WTC11 (cell line): Measurements from ENCODE around the gene CYP11A1. TPM values are rescaled to one million over a fixed set of nuclear protein-coding genes. Genes with fewer than 3 reads are reported as not detected.

Experiments used
- ATAC-seq: fragments of 200-7000 bp; cut with Tn5 transposase; 2 replicates; pipeline ENCODE4 v1.10.0; 2021; ENCODE audit warnings: mild to moderate bottlenecking, moderate library complexity
- CTCF ChIA-PET: fragments of 300-600 bp; sonication (Branson Sonifier 250); formaldehyde crosslinking; loops from one replicate; lab custom pipeline; 2021; ENCODE audit warnings: antibody characterized with exemption; lab: Charles Lee
- POLR2A ChIA-PET: fragments of 350-600 bp; sonication (Branson Sonifier 250); formaldehyde crosslinking; loops from one replicate; lab custom pipeline; 2021; ENCODE audit warnings: antibody characterized with exemption; lab: Charles Lee
- DNase-seq: peaks from one replicate; pipeline ENCODE4 v3.0.0; 2021; ENCODE audit warnings: low spot score
- H3K27ac Mint-ChIP-seq: 2 replicates; pipeline ENCODE4 v1.8.0; 2021; ENCODE audit warnings: mixed read lengths
- H3K27me3 Mint-ChIP-seq: 2 replicates; pipeline ENCODE4 v1.8.0; 2021; ENCODE audit warnings: low read depth, mild to moderate bottlenecking, moderate library complexity, mixed read lengths
- H3K36me3 Mint-ChIP-seq: 2 replicates; pipeline ENCODE4 v1.8.0; 2021; ENCODE audit warnings: mixed read lengths
- H3K4me1 Mint-ChIP-seq: 2 replicates; pipeline ENCODE4 v1.8.0; 2022; ENCODE audit warnings: mixed read lengths
- H3K4me3 Mint-ChIP-seq: 2 replicates; pipeline ENCODE4 v1.8.0; 2021; ENCODE audit warnings: mild to moderate bottlenecking, moderate library complexity, mixed read lengths
- H3K9me3 Mint-ChIP-seq: 2 replicates; pipeline ENCODE4 v1.8.0; 2021; ENCODE audit warnings: mixed read lengths
- CBFB ChIP-seq: sonication (generic); formaldehyde crosslinking; IDR thresholded peaks from 2 replicates; pipeline ENCODE4 v1.8.1; 2022; ENCODE audit warnings: mild to moderate bottlenecking, low read depth, missing genetic modification reagents
- CREB1 ChIP-seq: sonication (generic); formaldehyde crosslinking; IDR thresholded peaks from 2 replicates; pipeline ENCODE4 v1.8.0; 2023; ENCODE audit warnings: mild to moderate bottlenecking, missing genetic modification reagents
- CREM ChIP-seq: sonication (generic); formaldehyde crosslinking; IDR thresholded peaks from 2 replicates; pipeline ENCODE4 v1.8.1; 2022; ENCODE audit warnings: mild to moderate bottlenecking, missing genetic modification reagents, moderate library complexity
- ELF4 ChIP-seq: sonication (generic); formaldehyde crosslinking; IDR thresholded peaks from 2 replicates; pipeline ENCODE4 v1.8.1; 2022; ENCODE audit warnings: low read depth, mild to moderate bottlenecking, moderate library complexity, missing genetic modification reagents
- FOXJ3 ChIP-seq: sonication (generic); formaldehyde crosslinking; IDR thresholded peaks from 2 replicates; pipeline ENCODE4 v1.9.0; 2021; ENCODE audit warnings: missing genetic modification reagents, mild to moderate bottlenecking, borderline replicate concordance
- GRHL2 ChIP-seq: fragments of 250-450 bp; sonication (Bioruptor Pico); IDR thresholded peaks from 2 replicates; pipeline ENCODE4 v1.8.0; 2022; ENCODE audit warnings: mild to moderate bottlenecking, moderate library complexity; ENCODE audit not compliant: insufficient replicate concordance, severe bottlenecking
- KAT7 ChIP-seq: sonication (generic); formaldehyde crosslinking; IDR thresholded peaks from 2 replicates; pipeline ENCODE4 v1.8.1; 2023; ENCODE audit warnings: missing genetic modification reagents, mild to moderate bottlenecking, borderline replicate concordance
- NR1H2 ChIP-seq: sonication (generic); formaldehyde crosslinking; IDR thresholded peaks from 2 replicates; pipeline ENCODE4 v1.9.0; 2021; ENCODE audit warnings: mild to moderate bottlenecking, moderate library complexity, missing genetic modification reagents
- NR3C1 ChIP-seq: sonication (generic); formaldehyde crosslinking; conservative IDR thresholded peaks from 2 replicates; pipeline ENCODE4 v1.8.1; 2023; ENCODE audit warnings: low read depth, mild to moderate bottlenecking, missing genetic modification reagents
- PRRX2 ChIP-seq: fragments of 250-450 bp; sonication (Bioruptor Pico); IDR thresholded peaks from 2 replicates; pipeline ENCODE4 v1.8.0; 2021; ENCODE audit warnings: mild to moderate bottlenecking
- RELA ChIP-seq: sonication (generic); formaldehyde crosslinking; IDR thresholded peaks from 2 replicates; pipeline ENCODE4 v1.8.1; 2022; ENCODE audit warnings: missing genetic modification reagents, mild to moderate bottlenecking, borderline replicate concordance
- SOX15 ChIP-seq: fragments of 250-450 bp; sonication (Bioruptor Pico); IDR thresholded peaks from 2 replicates; pipeline ENCODE4 v1.9.0; 2021; ENCODE audit warnings: mild to moderate bottlenecking
- ZNF121 ChIP-seq: sonication (generic); formaldehyde crosslinking; IDR thresholded peaks from 2 replicates; pipeline ENCODE4 v1.8.0; 2023; ENCODE audit warnings: missing genetic modification reagents
- ZNF138 ChIP-seq: sonication (generic); formaldehyde crosslinking; conservative IDR thresholded peaks from 2 replicates; pipeline ENCODE4 v1.8.1; 2022; ENCODE audit warnings: mild to moderate bottlenecking, moderate library complexity, missing genetic modification reagents
- ZNF263 ChIP-seq: sonication (generic); formaldehyde crosslinking; IDR thresholded peaks from 2 replicates; pipeline ENCODE4 v1.8.1; 2022; ENCODE audit warnings: low read depth, mild to moderate bottlenecking, moderate library complexity, missing genetic modification reagents
- ZNF317 ChIP-seq: sonication (generic); formaldehyde crosslinking; IDR thresholded peaks from 2 replicates; pipeline ENCODE4 v1.8.1; 2023; ENCODE audit warnings: low read depth, mild to moderate bottlenecking, moderate library complexity, missing genetic modification reagents, borderline replicate concordance
- ZNF396 ChIP-seq: fragments of 250-450 bp; sonication (Bioruptor Pico); IDR thresholded peaks from 2 replicates; pipeline ENCODE4 v1.8.0; 2021; ENCODE audit warnings: mild to moderate bottlenecking, moderate library complexity, borderline replicate concordance
- ZNF416 ChIP-seq: fragments of 250-450 bp; sonication (Bioruptor Pico); IDR thresholded peaks from 2 replicates; pipeline ENCODE4 v1.9.0; 2021; ENCODE audit warnings: mild to moderate bottlenecking, inconsistent platforms
- ZNF423 ChIP-seq: fragments of 250-450 bp; sonication (Bioruptor Pico); IDR thresholded peaks from 2 replicates; pipeline ENCODE4 v2.1.2; 2022; ENCODE audit warnings: mild to moderate bottlenecking, moderate library complexity
- total RNA-seq: library from RNA; stranded (reverse); gene quantifications from 3 replicates; pipeline ENCODE4 v1.2.3, GENCODE V29; 2021
- TF ChIP-seq, protein P1 (sequence below): sonication (generic); formaldehyde crosslinking; IDR thresholded peaks from 2 replicates; pipeline ENCODE4 v1.8.0; 2023; ENCODE audit warnings: missing genetic modification reagents, mild to moderate bottlenecking, borderline replicate concordance
- TF ChIP-seq, protein P2 (sequence below): sonication (generic); formaldehyde crosslinking; IDR thresholded peaks from 2 replicates; pipeline ENCODE4 v1.8.1; 2023; ENCODE audit warnings: mild to moderate bottlenecking, missing genetic modification reagents
- TF ChIP-seq, protein P3 (sequence below): sonication (generic); formaldehyde crosslinking; IDR thresholded peaks from 2 replicates; pipeline ENCODE4 v1.8.1; 2022; ENCODE audit warnings: missing genetic modification reagents, borderline replicate concordance
- TF ChIP-seq, protein P4 (sequence below): sonication (generic); formaldehyde crosslinking; IDR thresholded peaks from 2 replicates; pipeline ENCODE4 v1.8.0; 2022; ENCODE audit warnings: mild to moderate bottlenecking, missing genetic modification reagents
- TF ChIP-seq, protein P5 (sequence below): fragments of 250-450 bp; sonication (Bioruptor Pico); IDR thresholded peaks from 2 replicates; pipeline ENCODE4 v1.8.0; 2021; ENCODE audit warnings: mild to moderate bottlenecking
- TF ChIP-seq, protein P6 (sequence below): sonication (generic); formaldehyde crosslinking; IDR thresholded peaks from 2 replicates; pipeline ENCODE4 v1.8.1; 2023; ENCODE audit warnings: mild to moderate bottlenecking, missing genetic modification reagents, moderate library complexity
- TF ChIP-seq, protein P7 (sequence below): sonication (generic); formaldehyde crosslinking; IDR thresholded peaks from 2 replicates; pipeline ENCODE4 v1.8.0; 2022; ENCODE audit warnings: mild to moderate bottlenecking, missing genetic modification reagents

CYP11A1 gene
- total RNA-seq, 1 experiment from 2014 or later, result 3.4 TPM

DNA sequence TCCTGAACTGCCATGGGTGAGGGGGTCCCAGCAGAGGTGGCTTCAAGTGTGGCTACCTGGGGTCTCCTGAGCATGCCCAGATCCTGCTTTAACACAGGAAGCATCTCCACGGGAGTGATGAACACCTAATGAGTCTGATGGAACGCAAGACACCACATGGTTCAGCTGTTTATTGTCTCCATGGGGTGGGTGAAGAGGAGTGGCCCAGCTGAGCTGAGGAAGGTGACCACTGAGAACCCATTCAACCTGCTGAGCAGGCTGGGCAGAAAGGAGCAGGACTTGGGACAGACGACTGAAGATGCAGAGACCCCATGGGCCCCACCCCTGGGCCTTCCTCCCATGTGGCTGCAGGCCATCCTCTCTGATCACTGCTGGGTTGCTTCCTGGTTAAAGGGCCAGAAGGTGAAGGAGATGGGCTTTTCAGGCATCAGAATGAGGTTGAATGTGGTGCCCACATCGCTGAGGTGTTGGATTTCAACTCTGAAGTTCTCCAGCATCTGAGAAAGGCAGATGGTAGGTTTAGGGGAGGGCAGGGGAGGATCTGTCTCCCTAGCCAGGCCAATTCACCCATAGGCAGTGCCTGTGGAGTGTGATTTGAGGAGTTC lies 29.7 kb downstream of the CYP11A1 start:
- CTCF ChIA-PET, result interaction anchor here (2.1 kb wide), 1 partner anchor 17 kb away, joined by 6 read pairs; no protein-coding TSS in a partner anchor

DNA sequence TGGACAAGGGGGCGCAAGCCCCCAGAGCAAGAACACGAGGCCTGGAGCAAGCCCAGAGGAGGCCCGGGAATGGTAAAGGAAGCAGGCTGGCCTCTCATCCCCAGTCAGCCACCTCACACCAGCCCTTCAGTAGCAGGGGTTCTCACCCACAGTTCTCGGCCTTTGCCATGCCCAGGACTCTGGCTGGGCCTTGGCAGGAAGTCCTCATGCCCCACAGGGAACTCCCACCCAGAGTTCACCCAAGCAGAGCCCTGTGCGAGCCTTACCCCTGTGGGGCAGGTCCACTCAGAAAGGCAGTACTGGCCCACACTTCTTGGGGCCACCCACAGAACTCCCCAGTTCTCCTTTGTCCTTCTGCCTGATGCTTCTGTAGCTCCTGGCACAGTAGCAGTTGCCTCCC lies 30.3 kb downstream of the CYP11A1 start:
- H3K4me3 Mint-ChIP-seq, result no peak overlapping the region
- DNase-seq, result no peak
- no peaks in the 10 kb centered on the region for H3K9me3 Mint-ChIP-seq
- no peak for ATAC-seq
- CTCF ChIA-PET, result interaction anchor here (1.0 to 2.2 kb wide), 3 partner anchors 17 to 283 kb away, joined by 4 to 6 read pairs (median 6); no protein-coding TSS in a partner anchor
- H3K36me3 Mint-ChIP-seq, result no peaks in the 10 kb centered on the region
- POLR2A ChIA-PET, result no interaction called here
- no peaks in the 10 kb centered on the region for H3K4me1 Mint-ChIP-seq
- H3K27ac Mint-ChIP-seq, result no peak overlapping the region
- peaks cover 3% of the 10 kb centered on the region for H3K27me3 Mint-ChIP-seq
- TF ChIP-seq, protein P1, sequence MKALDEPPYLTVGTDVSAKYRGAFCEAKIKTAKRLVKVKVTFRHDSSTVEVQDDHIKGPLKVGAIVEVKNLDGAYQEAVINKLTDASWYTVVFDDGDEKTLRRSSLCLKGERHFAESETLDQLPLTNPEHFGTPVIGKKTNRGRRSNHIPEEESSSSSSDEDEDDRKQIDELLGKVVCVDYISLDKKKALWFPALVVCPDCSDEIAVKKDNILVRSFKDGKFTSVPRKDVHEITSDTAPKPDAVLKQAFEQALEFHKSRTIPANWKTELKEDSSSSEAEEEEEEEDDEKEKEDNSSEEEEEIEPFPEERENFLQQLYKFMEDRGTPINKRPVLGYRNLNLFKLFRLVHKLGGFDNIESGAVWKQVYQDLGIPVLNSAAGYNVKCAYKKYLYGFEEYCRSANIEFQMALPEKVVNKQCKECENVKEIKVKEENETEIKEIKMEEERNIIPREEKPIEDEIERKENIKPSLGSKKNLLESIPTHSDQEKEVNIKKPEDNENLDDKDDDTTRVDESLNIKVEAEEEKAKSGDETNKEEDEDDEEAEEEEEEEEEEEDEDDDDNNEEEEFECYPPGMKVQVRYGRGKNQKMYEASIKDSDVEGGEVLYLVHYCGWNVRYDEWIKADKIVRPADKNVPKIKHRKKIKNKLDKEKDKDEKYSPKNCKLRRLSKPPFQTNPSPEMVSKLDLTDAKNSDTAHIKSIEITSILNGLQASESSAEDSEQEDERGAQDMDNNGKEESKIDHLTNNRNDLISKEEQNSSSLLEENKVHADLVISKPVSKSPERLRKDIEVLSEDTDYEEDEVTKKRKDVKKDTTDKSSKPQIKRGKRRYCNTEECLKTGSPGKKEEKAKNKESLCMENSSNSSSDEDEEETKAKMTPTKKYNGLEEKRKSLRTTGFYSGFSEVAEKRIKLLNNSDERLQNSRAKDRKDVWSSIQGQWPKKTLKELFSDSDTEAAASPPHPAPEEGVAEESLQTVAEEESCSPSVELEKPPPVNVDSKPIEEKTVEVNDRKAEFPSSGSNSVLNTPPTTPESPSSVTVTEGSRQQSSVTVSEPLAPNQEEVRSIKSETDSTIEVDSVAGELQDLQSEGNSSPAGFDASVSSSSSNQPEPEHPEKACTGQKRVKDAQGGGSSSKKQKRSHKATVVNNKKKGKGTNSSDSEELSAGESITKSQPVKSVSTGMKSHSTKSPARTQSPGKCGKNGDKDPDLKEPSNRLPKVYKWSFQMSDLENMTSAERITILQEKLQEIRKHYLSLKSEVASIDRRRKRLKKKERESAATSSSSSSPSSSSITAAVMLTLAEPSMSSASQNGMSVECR (CRISPR knock-in tag), result no peak
- no peak for TF ChIP-seq GRHL2
- TF ChIP-seq ELF4 (CRISPR knock-in tag), result no peak
- TF ChIP-seq ZNF423, result no peak
- TF ChIP-seq, protein P2, sequence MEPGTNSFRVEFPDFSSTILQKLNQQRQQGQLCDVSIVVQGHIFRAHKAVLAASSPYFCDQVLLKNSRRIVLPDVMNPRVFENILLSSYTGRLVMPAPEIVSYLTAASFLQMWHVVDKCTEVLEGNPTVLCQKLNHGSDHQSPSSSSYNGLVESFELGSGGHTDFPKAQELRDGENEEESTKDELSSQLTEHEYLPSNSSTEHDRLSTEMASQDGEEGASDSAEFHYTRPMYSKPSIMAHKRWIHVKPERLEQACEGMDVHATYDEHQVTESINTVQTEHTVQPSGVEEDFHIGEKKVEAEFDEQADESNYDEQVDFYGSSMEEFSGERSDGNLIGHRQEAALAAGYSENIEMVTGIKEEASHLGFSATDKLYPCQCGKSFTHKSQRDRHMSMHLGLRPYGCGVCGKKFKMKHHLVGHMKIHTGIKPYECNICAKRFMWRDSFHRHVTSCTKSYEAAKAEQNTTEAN, result no peak
- no peak for TF ChIP-seq CREM (CRISPR knock-in tag)
- TF ChIP-seq NR3C1 (CRISPR knock-in tag), result no peak
- TF ChIP-seq, protein P3, sequence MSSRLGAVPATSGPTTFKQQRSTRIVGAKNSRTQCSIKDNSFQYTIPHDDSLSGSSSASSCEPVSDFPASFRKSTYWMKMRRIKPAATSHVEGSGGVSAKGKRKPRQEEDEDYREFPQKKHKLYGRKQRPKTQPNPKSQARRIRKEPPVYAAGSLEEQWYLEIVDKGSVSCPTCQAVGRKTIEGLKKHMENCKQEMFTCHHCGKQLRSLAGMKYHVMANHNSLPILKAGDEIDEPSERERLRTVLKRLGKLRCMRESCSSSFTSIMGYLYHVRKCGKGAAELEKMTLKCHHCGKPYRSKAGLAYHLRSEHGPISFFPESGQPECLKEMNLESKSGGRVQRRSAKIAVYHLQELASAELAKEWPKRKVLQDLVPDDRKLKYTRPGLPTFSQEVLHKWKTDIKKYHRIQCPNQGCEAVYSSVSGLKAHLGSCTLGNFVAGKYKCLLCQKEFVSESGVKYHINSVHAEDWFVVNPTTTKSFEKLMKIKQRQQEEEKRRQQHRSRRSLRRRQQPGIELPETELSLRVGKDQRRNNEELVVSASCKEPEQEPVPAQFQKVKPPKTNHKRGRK (CRISPR knock-in tag), result no peak
- no peak for TF ChIP-seq KAT7 (CRISPR knock-in tag)
- no peak for TF ChIP-seq CBFB
- no peak for TF ChIP-seq ZNF138 (CRISPR knock-in tag)
- TF ChIP-seq CREB1 (CRISPR knock-in tag), result no peak
- TF ChIP-seq ZNF416 (CRISPR knock-in tag), result no peak

More for the DNA sequence above, 29.7 kb downstream of the CYP11A1 start:
- Mint-ChIP-seq H3K9me3 (no peaks in the 10 kb centered on the region), H3K4me3 (no peak overlapping the region), H3K27ac (no peak overlapping the region), H3K36me3 (no peaks in the 10 kb centered on the region), H3K27me3 (peaks cover 3% of the 10 kb centered on the region), H3K4me1 (no peaks in the 10 kb centered on the region)
- no peak for ATAC-seq
- no peak for DNase-seq
- TF ChIP-seq NR1H2 (no peak), ZNF396 (CRISPR knock-in tag) (no peak), RELA (CRISPR knock-in tag) (no peak), ZNF416 (CRISPR knock-in tag) (no peak), ZNF263 (no peak), ZNF317 (no peak), FOXJ3 (CRISPR knock-in tag) (no peak), SOX15 (CRISPR knock-in tag) (no peak), ZNF121 (CRISPR knock-in tag) (no peak), PRRX2 (CRISPR knock-in tag) (no peak), NR3C1 (CRISPR knock-in tag) (no peak)
- TF ChIP-seq, protein P4, sequence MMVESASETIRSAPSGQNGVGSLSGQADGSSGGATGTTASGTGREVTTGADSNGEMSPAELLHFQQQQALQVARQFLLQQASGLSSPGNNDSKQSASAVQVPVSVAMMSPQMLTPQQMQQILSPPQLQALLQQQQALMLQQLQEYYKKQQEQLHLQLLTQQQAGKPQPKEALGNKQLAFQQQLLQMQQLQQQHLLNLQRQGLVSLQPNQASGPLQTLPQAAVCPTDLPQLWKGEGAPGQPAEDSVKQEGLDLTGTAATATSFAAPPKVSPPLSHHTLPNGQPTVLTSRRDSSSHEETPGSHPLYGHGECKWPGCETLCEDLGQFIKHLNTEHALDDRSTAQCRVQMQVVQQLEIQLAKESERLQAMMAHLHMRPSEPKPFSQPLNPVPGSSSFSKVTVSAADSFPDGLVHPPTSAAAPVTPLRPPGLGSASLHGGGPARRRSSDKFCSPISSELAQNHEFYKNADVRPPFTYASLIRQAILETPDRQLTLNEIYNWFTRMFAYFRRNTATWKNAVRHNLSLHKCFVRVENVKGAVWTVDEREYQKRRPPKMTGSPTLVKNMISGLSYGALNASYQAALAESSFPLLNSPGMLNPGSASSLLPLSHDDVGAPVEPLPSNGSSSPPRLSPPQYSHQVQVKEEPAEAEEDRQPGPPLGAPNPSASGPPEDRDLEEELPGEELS (CRISPR knock-in tag), result no peak
- TF ChIP-seq, protein P5, sequence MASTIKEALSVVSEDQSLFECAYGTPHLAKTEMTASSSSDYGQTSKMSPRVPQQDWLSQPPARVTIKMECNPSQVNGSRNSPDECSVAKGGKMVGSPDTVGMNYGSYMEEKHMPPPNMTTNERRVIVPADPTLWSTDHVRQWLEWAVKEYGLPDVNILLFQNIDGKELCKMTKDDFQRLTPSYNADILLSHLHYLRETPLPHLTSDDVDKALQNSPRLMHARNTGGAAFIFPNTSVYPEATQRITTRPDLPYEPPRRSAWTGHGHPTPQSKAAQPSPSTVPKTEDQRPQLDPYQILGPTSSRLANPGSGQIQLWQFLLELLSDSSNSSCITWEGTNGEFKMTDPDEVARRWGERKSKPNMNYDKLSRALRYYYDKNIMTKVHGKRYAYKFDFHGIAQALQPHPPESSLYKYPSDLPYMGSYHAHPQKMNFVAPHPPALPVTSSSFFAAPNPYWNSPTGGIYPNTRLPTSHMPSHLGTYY (CRISPR knock-in tag), result no peak
- TF ChIP-seq, protein P6, sequence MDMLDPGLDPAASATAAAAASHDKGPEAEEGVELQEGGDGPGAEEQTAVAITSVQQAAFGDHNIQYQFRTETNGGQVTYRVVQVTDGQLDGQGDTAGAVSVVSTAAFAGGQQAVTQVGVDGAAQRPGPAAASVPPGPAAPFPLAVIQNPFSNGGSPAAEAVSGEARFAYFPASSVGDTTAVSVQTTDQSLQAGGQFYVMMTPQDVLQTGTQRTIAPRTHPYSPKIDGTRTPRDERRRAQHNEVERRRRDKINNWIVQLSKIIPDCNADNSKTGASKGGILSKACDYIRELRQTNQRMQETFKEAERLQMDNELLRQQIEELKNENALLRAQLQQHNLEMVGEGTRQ (CRISPR knock-in tag), result no peak
- TF ChIP-seq, protein P7, sequence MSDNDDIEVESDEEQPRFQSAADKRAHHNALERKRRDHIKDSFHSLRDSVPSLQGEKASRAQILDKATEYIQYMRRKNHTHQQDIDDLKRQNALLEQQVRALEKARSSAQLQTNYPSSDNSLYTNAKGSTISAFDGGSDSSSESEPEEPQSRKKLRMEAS (CRISPR knock-in tag), result no peak
- POLR2A ChIA-PET, result no interaction called here
